Gastrocnemius medialis (tissue), 4 donors: ENCODE results near the gene TAPBP. TPM values are rescaled to one million over a fixed set of nuclear protein-coding genes. Genes with fewer than 3 reads are reported as not detected.

Experiments used
- ATAC-seq, 2 donors: fragments of 150-250 bp; one replicate each; pipeline ENCODE4 v1.9.1; 2016
- DNase-seq, 2 donors: peaks; one replicate each; pipeline ENCODE4 v3.0.0-alpha.2; 2019
- H3K27ac ChIP-seq, 4 donors: fragments of 200-600 bp; sonication (generic); 1 replicate in 1 of 4; 2 replicates in 3 of 4; pipeline ENCODE4 v1.5.1; 2016 to 2018; ENCODE audit warnings: mild to moderate bottlenecking in 2 of 4, moderate library complexity in 1 of 4
- H3K27me3 ChIP-seq, 3 donors: fragments of 200-600 bp; sonication (generic) in 2 of 3; 1 replicate in 1 of 3; 2 replicates in 2 of 3; pipeline versions ENCODE4 v1.5.1 to v1.6.0; 2016 to 2019; ENCODE audit warnings: mild to moderate bottlenecking in 1 of 3, moderate library complexity in 1 of 3
- H3K36me3 ChIP-seq, 2 donors: fragments of 200-600 bp; sonication (generic) in 1 of 2; one replicate each; pipeline ENCODE4 v1.5.1; 2017 to 2018
- H3K4me1 ChIP-seq, 2 donors: fragments of 200-600 bp; sonication (generic) in 1 of 2; one replicate each; pipeline ENCODE4 v1.5.1; 2016 to 2017; ENCODE audit warnings: mild to moderate bottlenecking in 2 of 2
- H3K4me3 ChIP-seq, 4 donors: fragments of 200-600 bp; sonication (generic) in 3 of 4; 1 replicate in 1 of 4; 2 replicates in 3 of 4; pipeline ENCODE4 v1.5.1; 2016 to 2019; ENCODE audit warnings: mild to moderate bottlenecking in 2 of 4
- H3K9me3 ChIP-seq, 3 donors: fragments of 200-600 bp; sonication (generic) in 2 of 3; 1 replicate in 1 of 3; 2 replicates in 2 of 3; pipeline ENCODE4 v1.5.1; 2016 to 2019
- CTCF ChIP-seq, 5 experiments: fragments of 450-650 bp in 3 of 5; fragments of 200-600 bp in 2 of 5; sonication (generic) in 2 of 5; IDR thresholded peaks in 4 of 5; conservative IDR thresholded peaks in 1 of 5; 1 replicate in 4 of 5; 2 replicates in 1 of 5; pipeline ENCODE4 v1.5.1; 2016 to 2019; ENCODE audit warnings: antibody characterized with exemption in 5 of 5, mild to moderate bottlenecking in 3 of 5, moderate library complexity in 3 of 5
- POLR2A ChIP-seq, 2 donors: fragments of 450-650 bp; IDR thresholded peaks; one replicate each; pipeline ENCODE4 v1.6.1; 2017; ENCODE audit warnings: antibody characterized with exemption in 2 of 2, mild to moderate bottlenecking in 2 of 2, moderate library complexity in 2 of 2
- in situ Hi-C, 4 donors: fragments of 200-750 bp; cut with MboI; loops; one replicate each; pipeline versions ENCODE4 v1.15.0 to v1.8.0; 2017; ENCODE audit warnings: low sequenced_read_pairs in 4 of 4
- intact Hi-C: fragments of 100-400 bp; cut with DNase I; formaldehyde crosslinking; loops from one replicate; pipeline ENCODE4 v1.15.1; 2023; ENCODE audit warnings: low total_unique reads
- total RNA-seq, 4 donors: library from RNA; depleted of rRNA; stranded (reverse); fragments of >200 nt; gene quantifications; one replicate each; pipeline versions ENCODE4 v1.1.0 to v1.2.3, GENCODE V29; 2016

TAPBP gene
- total RNA-seq, 4 donors from 2014 or later = 15.9 to 42.4 (median 36.5) TPM

GRCh38 chr6:33316603-33317418 lies 2.9 kb upstream of the TAPBP start:
- peak overlapping the region; percentile 82 to 93 (median 90) for H3K27ac ChIP-seq

GRCh38 chr6:33315793-33316602 lies 2.1 kb upstream of the TAPBP start:
- Histone ChIP-seq H3K27me3 (no peaks in the 10 kb centered on the region), H3K36me3 (peaks cover 0 to 26% of the 10 kb centered on the region in 2 donors), H3K4me1 (peaks cover 33 to 65% of the 10 kb centered on the region in 2 donors), H3K27ac (peak overlapping the region; percentile 86 to 94 (median 94)), H3K4me3 (no peak overlapping the region), H3K9me3 (no peaks in the 10 kb centered on the region)
- TF ChIP-seq POLR2A (IDR thresholded peaks at IDR 0.05) (no peak), CTCF (IDR thresholded peaks at IDR 0.05 in 4 of 5, conservative IDR thresholded peaks at IDR 0.05 in 1 of 5) (no peak)
- in situ Hi-C loops = no loop called here
- DNase-seq (no peak), ATAC-seq (no peak)
- intact Hi-C loops = loop anchor here (10.0 kb wide), 2 partner anchors 409 to 1141 kb away; partner anchors contain the start of genes AGPAT1 and RNF5

More at GRCh38 chr6:33316603-33317418, 2.9 kb upstream of the TAPBP start:
- DNase-seq (peak in 1 of 2 donors; percentile 50), ATAC-seq (no peak)
- Histone ChIP-seq H3K9me3 (no peaks in the 10 kb centered on the region), H3K4me3 (peak overlapping the region; percentile 56 to 70 (median 64)), H3K36me3 (peaks cover 0 to 30% of the 10 kb centered on the region in 2 donors), H3K27me3 (no peaks in the 10 kb centered on the region), H3K4me1 (peaks cover 41 to 72% of the 10 kb centered on the region in 2 donors)
- intact Hi-C loops (loop anchor here (1.0 to 10.0 kb wide), 4 partner anchors 18 to 1142 kb away; partner anchors contain the start of genes AGPAT1, BRD2 and RNF5), in situ Hi-C loops (no loop called here)
- no peak for TF ChIP-seq CTCF (IDR thresholded peaks at IDR 0.05 in 4 of 5, conservative IDR thresholded peaks at IDR 0.05 in 1 of 5)
- TF ChIP-seq POLR2A (IDR thresholded peaks at IDR 0.05) = no peak

GRCh38 chr6:33314943-33315792 lies 1.3 kb upstream of the TAPBP start:
- H3K36me3 ChIP-seq = peaks cover 0 to 18% of the 10 kb centered on the region in 2 donors
- H3K4me1 ChIP-seq = peaks cover 26 to 57% of the 10 kb centered on the region in 2 donors
- TF ChIP-seq POLR2A (IDR thresholded peaks at IDR 0.05) = no peak
- TF ChIP-seq CTCF (IDR thresholded peaks at IDR 0.05 in 4 of 5, conservative IDR thresholded peaks at IDR 0.05 in 1 of 5) = no peak
- H3K27me3 ChIP-seq = no peaks in the 10 kb centered on the region
- no peak for ATAC-seq
- intact Hi-C loops = loop anchor here (10.0 kb wide), 2 partner anchors 410 to 1140 kb away; partner anchors contain the start of genes AGPAT1 and RNF5
- in situ Hi-C loops = no loop called here
- no peak for DNase-seq
- peak overlapping the region; percentile 89 to 99 (median 96) for H3K4me3 ChIP-seq
- no peaks in the 10 kb centered on the region for H3K9me3 ChIP-seq
- peak overlapping the region; percentile 86 to 94 (median 94) for H3K27ac ChIP-seq

- in situ Hi-C loops = no loop called here
- H3K4me1 ChIP-seq = peaks cover 23 to 51% of the 10 kb centered on the region in 2 donors
These were observed 651 bp upstream of the TAPBP start for GRCh38 chr6:33314515-33314942.

More at GRCh38 chr6:33314515-33314942, 651 bp upstream of the TAPBP start:
- Histone ChIP-seq H3K4me3 (peak overlapping the region; percentile 89 to 99 (median 96)), H3K36me3 (peaks cover 0 to 12% of the 10 kb centered on the region in 2 donors), H3K27me3 (no peaks in the 10 kb centered on the region), H3K27ac (peak overlapping the region; percentile 86 to 94 (median 94)), H3K9me3 (no peaks in the 10 kb centered on the region)
- TF ChIP-seq CTCF (IDR thresholded peaks at IDR 0.05 in 4 of 5, conservative IDR thresholded peaks at IDR 0.05 in 1 of 5) (no peak), POLR2A (IDR thresholded peaks at IDR 0.05) (no peak)
- DNase-seq (peak; percentile 50 to 67), ATAC-seq (peak; percentile 6 to 8)
- intact Hi-C loops = loop anchor here (10.0 kb wide), 2 partner anchors 410 to 1140 kb away; partner anchors contain the start of genes AGPAT1 and RNF5
